ENCODE data around the gene NBDY. TPM values are rescaled to one million over a fixed set of nuclear protein-coding genes. Genes with fewer than 3 reads are reported as not detected.

The NBDY gene
- total RNA-seq, 1 experiment from 2014 or later: 9.1 TPM

GRCh38 chrX:56782791-56783449 lies 53.9 kb downstream of the NBDY start:
- in situ Hi-C loops (cut with HindIII; ENCODE audit: low sequenced_read_pairs): no loop called here
- DNase-seq (ENCODE audit: low spot score): no peak

- in situ Hi-C loops (cut with HindIII; ENCODE audit: low sequenced_read_pairs): no loop called here
Observed at GRCh38 chrX:56783450-56783831, 54.4 kb downstream of the NBDY start.

GRCh38 chrX:56783996-56784620 lies 55.1 kb downstream of the NBDY start:
- in situ Hi-C loops (cut with HindIII; ENCODE audit: low sequenced_read_pairs): no loop called here

More at GRCh38 chrX:56783450-56783831, 54.4 kb downstream of the NBDY start:
- peak; percentile 68 for DNase-seq (ENCODE audit: low spot score)

GRCh38 chrX:56784666-56785065 lies 55.6 kb downstream of the NBDY start:
- in situ Hi-C loops (cut with HindIII; ENCODE audit: low sequenced_read_pairs): no loop called here
- no peak for DNase-seq (ENCODE audit: low spot score)

More at GRCh38 chrX:56783996-56784620, 55.1 kb downstream of the NBDY start:
- DNase-seq (ENCODE audit: low spot score): no peak

GRCh38 chrX:56785442-56785841 lies 56.4 kb downstream of the NBDY start:
- no peak for DNase-seq (ENCODE audit: low spot score)
- in situ Hi-C loops (cut with HindIII; ENCODE audit: low sequenced_read_pairs): no loop called here

- DNase-seq (ENCODE audit: low spot score): no peak
- in situ Hi-C loops (cut with HindIII; ENCODE audit: low sequenced_read_pairs): no loop called here
Observed at GRCh38 chrX:56786889-56787733, 58.1 kb downstream of the NBDY start.

- in situ Hi-C loops (cut with HindIII; ENCODE audit: low sequenced_read_pairs): no loop called here
- no peak for DNase-seq (ENCODE audit: low spot score)
Observed at GRCh38 chrX:56787734-56788152, 58.7 kb downstream of the NBDY start.

GRCh38 chrX:56788229-56788628 lies 59.2 kb downstream of the NBDY start:
- peak; percentile 73 for DNase-seq (ENCODE audit: low spot score)
- in situ Hi-C loops (cut with HindIII; ENCODE audit: low sequenced_read_pairs): no loop called here

GRCh38 chrX:56788717-56789122 lies 59.7 kb downstream of the NBDY start:
- DNase-seq (ENCODE audit: low spot score): peak; percentile 81
- in situ Hi-C loops (cut with HindIII; ENCODE audit: low sequenced_read_pairs): no loop called here

- in situ Hi-C loops (cut with HindIII; ENCODE audit: low sequenced_read_pairs): no loop called here
- peak; percentile 41 for DNase-seq (ENCODE audit: low spot score)
Observed at GRCh38 chrX:56789518-56790070, 60.6 kb downstream of the NBDY start.

- in situ Hi-C loops (cut with HindIII; ENCODE audit: low sequenced_read_pairs): no loop called here
- DNase-seq (ENCODE audit: low spot score): no peak
Observed at GRCh38 chrX:56790778-56791177, 61.7 kb downstream of the NBDY start.

- no peak for DNase-seq (ENCODE audit: low spot score)
- in situ Hi-C loops (cut with HindIII; ENCODE audit: low sequenced_read_pairs): no loop called here
Observed at GRCh38 chrX:56791456-56791855, 62.4 kb downstream of the NBDY start.

GRCh38 chrX:56792270-56793111 lies 63.4 kb downstream of the NBDY start:
- no peak for DNase-seq (ENCODE audit: low spot score)
- in situ Hi-C loops (cut with HindIII; ENCODE audit: low sequenced_read_pairs): no loop called here

GRCh38 chrX:56793112-56793430 lies 64.0 kb downstream of the NBDY start:
- in situ Hi-C loops (cut with HindIII; ENCODE audit: low sequenced_read_pairs): no loop called here
- no peak for DNase-seq (ENCODE audit: low spot score)

- in situ Hi-C loops (cut with HindIII; ENCODE audit: low sequenced_read_pairs): no loop called here
Observed at GRCh38 chrX:56793521-56794320, 64.7 kb downstream of the NBDY start.

GRCh38 chrX:56794404-56795230 lies 65.6 kb downstream of the NBDY start:
- in situ Hi-C loops (cut with HindIII; ENCODE audit: low sequenced_read_pairs): no loop called here
- DNase-seq (ENCODE audit: low spot score): no peak

More at GRCh38 chrX:56793521-56794320, 64.7 kb downstream of the NBDY start:
- DNase-seq (ENCODE audit: low spot score): no peak

GRCh38 chrX:56795309-56795868 lies 66.3 kb downstream of the NBDY start:
- DNase-seq (ENCODE audit: low spot score): no peak

More at GRCh38 chrX:56795309-56795868, 66.3 kb downstream of the NBDY start:
- in situ Hi-C loops (cut with HindIII; ENCODE audit: low sequenced_read_pairs): no loop called here
